ENCODE results near the gene SYT15B.
"Not testable (repeated sequence)": the region's sequence is repeated elsewhere in the genome, so short reads cannot be mapped to it uniquely, and the experiment has no call there.

SYT15B gene

DNA sequence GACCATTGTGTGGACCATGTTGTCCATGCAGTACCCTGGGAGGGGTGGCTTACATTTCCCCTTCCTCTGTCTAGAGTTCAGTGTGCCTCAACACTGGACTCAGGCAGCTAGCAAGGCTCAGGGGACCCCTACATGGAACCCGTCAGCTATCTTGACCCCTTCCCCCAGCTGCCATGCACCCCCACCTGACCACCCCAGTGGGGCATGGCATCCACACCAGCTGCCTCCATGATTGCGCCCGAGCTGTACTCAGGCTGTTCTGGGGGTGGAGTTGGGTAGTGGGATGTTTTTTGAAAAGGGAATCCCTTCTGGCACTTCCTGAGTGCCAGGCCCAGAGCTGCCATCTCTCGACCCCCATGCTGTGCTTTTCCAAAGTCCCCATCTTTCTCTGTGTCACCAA, 1.8 kb upstream of the SYT15B start:
- H3K36me3 ChIP-seq (ENCODE audit: low read length); H4K20me1 ChIP-seq (ENCODE audit: low read depth, low read length); H2AFZ ChIP-seq (ENCODE audit: low read depth, low read length, severe bottlenecking); H3K9ac ChIP-seq (ENCODE audit: low read length); H3K4me3 ChIP-seq (ENCODE audit: insufficient read depth, low read length, poor library complexity, severe bottlenecking); H3K79me2 ChIP-seq (ENCODE audit: insufficient read depth, low read length); H3K9me3 ChIP-seq (ENCODE audit: insufficient read depth, low read length); H3K4me2 ChIP-seq (ENCODE audit: low read depth, low read length, poor library complexity, severe bottlenecking); H3K27ac ChIP-seq (ENCODE audit: low read depth, low read length); H3K27me3 ChIP-seq (ENCODE audit: low read length); H3K9me2 ChIP-seq (replicated peaks; ENCODE audit: insufficient read depth, low read length); H3F3A ChIP-seq (ENCODE audit: insufficient read depth): not testable (repeated sequence)

DNA sequence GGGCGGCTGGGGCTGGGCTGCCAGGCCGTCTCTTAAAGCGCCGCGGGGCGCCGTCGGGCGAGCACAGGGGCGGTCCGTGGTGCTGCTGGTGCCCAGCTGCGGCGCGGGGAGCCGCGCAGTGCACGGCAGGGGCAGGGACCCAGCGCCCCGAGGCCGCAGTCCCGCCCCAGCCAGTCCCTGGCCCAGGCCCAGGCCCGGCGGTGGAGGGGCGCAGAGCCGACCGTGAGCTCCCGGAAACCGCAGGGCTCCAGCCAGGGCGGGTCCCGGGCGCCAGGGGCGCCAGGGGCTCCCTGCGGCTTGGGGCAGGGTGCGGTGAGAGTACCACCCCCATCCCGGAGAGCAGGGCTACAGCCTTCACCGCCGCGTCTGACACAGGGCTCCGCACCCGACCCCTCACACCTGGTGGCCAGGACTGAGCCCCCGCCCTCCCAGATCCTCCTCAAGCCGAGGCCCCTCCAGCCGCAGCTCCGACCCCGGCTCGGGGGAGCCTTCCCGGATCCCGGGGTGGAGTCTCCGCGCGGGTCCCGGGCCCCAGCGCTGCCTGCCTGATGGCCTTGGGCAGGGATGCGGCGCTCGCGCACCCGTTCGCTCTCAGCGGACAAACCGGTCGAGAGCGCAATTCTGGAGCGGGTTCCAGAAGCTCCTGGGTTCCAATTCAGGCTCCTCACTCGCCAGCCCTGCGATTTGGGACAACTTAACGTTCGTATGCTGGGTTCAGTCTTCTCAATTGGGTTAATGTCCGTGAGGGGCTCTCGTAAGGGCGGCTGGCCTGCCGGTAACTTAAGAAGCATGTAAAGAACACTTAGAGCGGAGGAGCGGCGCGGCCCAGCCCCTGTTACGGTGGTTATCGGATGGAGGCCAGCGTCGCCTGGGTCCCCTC, 478 bp downstream of the SYT15B start:
- H3K9ac ChIP-seq (ENCODE audit: low read length); H2AFZ ChIP-seq (ENCODE audit: low read depth, low read length, severe bottlenecking); H3K9me3 ChIP-seq (ENCODE audit: insufficient read depth, low read length); H3K36me3 ChIP-seq (ENCODE audit: low read length); H3K27me3 ChIP-seq (ENCODE audit: low read length); H3K4me2 ChIP-seq (ENCODE audit: low read depth, low read length, poor library complexity, severe bottlenecking); H3K27ac ChIP-seq (ENCODE audit: low read depth, low read length); H3K9me2 ChIP-seq (replicated peaks; ENCODE audit: insufficient read depth, low read length); H4K20me1 ChIP-seq (ENCODE audit: low read depth, low read length); H3F3A ChIP-seq (ENCODE audit: insufficient read depth); H3K79me2 ChIP-seq (ENCODE audit: insufficient read depth, low read length); H3K4me3 ChIP-seq (ENCODE audit: insufficient read depth, low read length, poor library complexity, severe bottlenecking): not testable (repeated sequence)

DNA sequence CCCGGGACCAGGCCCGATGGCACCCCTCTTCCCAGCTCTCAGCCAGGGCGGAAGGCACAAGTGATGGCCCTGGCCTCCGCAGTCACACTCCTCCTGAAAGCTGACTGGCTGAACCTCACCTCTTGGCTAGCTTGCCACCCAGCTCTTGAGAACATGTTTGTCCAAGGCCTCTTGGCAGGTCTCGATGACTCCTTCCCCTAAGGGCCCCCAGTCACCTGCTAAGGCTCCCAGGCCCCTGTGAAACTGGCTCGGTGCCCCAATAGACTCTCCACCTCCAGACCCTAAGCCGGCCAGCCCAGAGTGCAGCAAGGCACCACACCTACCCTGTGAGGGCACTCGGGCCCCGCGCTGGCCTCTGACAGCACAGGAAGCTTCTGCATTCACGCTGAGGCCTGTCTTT, 4.5 kb downstream of the SYT15B start:
- not testable (repeated sequence) for H3K79me2 ChIP-seq (ENCODE audit: insufficient read depth, low read length)

GRCh38 chr10:47756169-47756568, 7.2 kb downstream of the SYT15B start:
- H3K36me3 ChIP-seq (ENCODE audit: low read length); H3K9me2 ChIP-seq (replicated peaks; ENCODE audit: insufficient read depth, low read length); H3K27ac ChIP-seq (ENCODE audit: low read depth, low read length); H3K27me3 ChIP-seq (ENCODE audit: low read length); H3K9me3 ChIP-seq (ENCODE audit: insufficient read depth, low read length); H3F3A ChIP-seq (ENCODE audit: insufficient read depth); H2AFZ ChIP-seq (ENCODE audit: low read depth, low read length, severe bottlenecking); H3K79me2 ChIP-seq (ENCODE audit: insufficient read depth, low read length); H3K4me2 ChIP-seq (ENCODE audit: low read depth, low read length, poor library complexity, severe bottlenecking); H3K9ac ChIP-seq (ENCODE audit: low read length); H4K20me1 ChIP-seq (ENCODE audit: low read depth, low read length); H3K4me3 ChIP-seq (ENCODE audit: insufficient read depth, low read length, poor library complexity, severe bottlenecking): not testable (repeated sequence)

More for the DNA sequence above, 4.5 kb downstream of the SYT15B start:
- H3K9me3 ChIP-seq (ENCODE audit: insufficient read depth, low read length); H3K4me2 ChIP-seq (ENCODE audit: low read depth, low read length, poor library complexity, severe bottlenecking); H2AFZ ChIP-seq (ENCODE audit: low read depth, low read length, severe bottlenecking); H3K27ac ChIP-seq (ENCODE audit: low read depth, low read length); H3K9me2 ChIP-seq (replicated peaks; ENCODE audit: insufficient read depth, low read length); H4K20me1 ChIP-seq (ENCODE audit: low read depth, low read length); H3K27me3 ChIP-seq (ENCODE audit: low read length); H3K36me3 ChIP-seq (ENCODE audit: low read length); H3F3A ChIP-seq (ENCODE audit: insufficient read depth); H3K9ac ChIP-seq (ENCODE audit: low read length); H3K4me3 ChIP-seq (ENCODE audit: insufficient read depth, low read length, poor library complexity, severe bottlenecking): not testable (repeated sequence)

DNA sequence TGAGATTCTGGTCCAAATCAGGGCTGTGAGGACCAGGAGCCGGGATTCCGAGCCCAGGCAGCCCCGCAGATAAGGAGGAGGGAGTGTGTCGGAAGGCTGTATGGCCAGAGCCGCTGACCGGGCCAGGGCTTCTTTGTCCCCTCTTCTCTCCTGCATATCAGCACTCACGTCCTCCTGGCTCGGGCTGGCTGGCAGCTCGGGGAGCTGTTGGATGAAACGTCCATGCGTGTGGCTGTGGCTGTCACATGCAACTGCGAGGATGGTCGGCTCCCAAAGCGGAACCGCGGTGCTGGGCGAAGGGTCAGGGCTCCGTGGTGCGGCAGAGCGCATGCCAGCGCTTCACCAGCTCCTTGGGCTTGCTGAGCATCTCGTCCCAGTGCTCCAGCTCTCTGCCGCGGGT, 9.5 kb downstream of the SYT15B start:
- H3K79me2 ChIP-seq (ENCODE audit: insufficient read depth, low read length); H3K4me2 ChIP-seq (ENCODE audit: low read depth, low read length, poor library complexity, severe bottlenecking); H3K27ac ChIP-seq (ENCODE audit: low read depth, low read length); H2AFZ ChIP-seq (ENCODE audit: low read depth, low read length, severe bottlenecking); H3K9ac ChIP-seq (ENCODE audit: low read length); H3K27me3 ChIP-seq (ENCODE audit: low read length); H3K4me3 ChIP-seq (ENCODE audit: insufficient read depth, low read length, poor library complexity, severe bottlenecking); H4K20me1 ChIP-seq (ENCODE audit: low read depth, low read length); H3K36me3 ChIP-seq (ENCODE audit: low read length); H3F3A ChIP-seq (ENCODE audit: insufficient read depth); H3K9me2 ChIP-seq (replicated peaks; ENCODE audit: insufficient read depth, low read length); H3K9me3 ChIP-seq (ENCODE audit: insufficient read depth, low read length): not testable (repeated sequence)

- not testable (repeated sequence) for H4K20me1 ChIP-seq (ENCODE audit: low read depth, low read length); H2AFZ ChIP-seq (ENCODE audit: low read depth, low read length, severe bottlenecking); H3K36me3 ChIP-seq (ENCODE audit: low read length); H3F3A ChIP-seq (ENCODE audit: insufficient read depth); H3K79me2 ChIP-seq (ENCODE audit: insufficient read depth, low read length); H3K9me3 ChIP-seq (ENCODE audit: insufficient read depth, low read length); H3K4me2 ChIP-seq (ENCODE audit: low read depth, low read length, poor library complexity, severe bottlenecking); H3K27me3 ChIP-seq (ENCODE audit: low read length); H3K4me3 ChIP-seq (ENCODE audit: insufficient read depth, low read length, poor library complexity, severe bottlenecking); H3K27ac ChIP-seq (ENCODE audit: low read depth, low read length); H3K9ac ChIP-seq (ENCODE audit: low read length); H3K9me2 ChIP-seq (replicated peaks; ENCODE audit: insufficient read depth, low read length)
Measured at GRCh38 chr10:47753176-47753575, 10.2 kb downstream of the SYT15B start.

GRCh38 chr10:47751821-47752220, 11.6 kb downstream of the SYT15B start:
- H3K9me3 ChIP-seq (ENCODE audit: insufficient read depth, low read length); H3K9ac ChIP-seq (ENCODE audit: low read length); H3K9me2 ChIP-seq (replicated peaks; ENCODE audit: insufficient read depth, low read length); H3K79me2 ChIP-seq (ENCODE audit: insufficient read depth, low read length); H3F3A ChIP-seq (ENCODE audit: insufficient read depth); H2AFZ ChIP-seq (ENCODE audit: low read depth, low read length, severe bottlenecking); H3K27ac ChIP-seq (ENCODE audit: low read depth, low read length); H3K36me3 ChIP-seq (ENCODE audit: low read length); H4K20me1 ChIP-seq (ENCODE audit: low read depth, low read length); H3K4me3 ChIP-seq (ENCODE audit: insufficient read depth, low read length, poor library complexity, severe bottlenecking); H3K27me3 ChIP-seq (ENCODE audit: low read length); H3K4me2 ChIP-seq (ENCODE audit: low read depth, low read length, poor library complexity, severe bottlenecking): not testable (repeated sequence)

GRCh38 chr10:47750360-47750759, 13.0 kb downstream of the SYT15B start:
- not testable (repeated sequence) for H3K27me3 ChIP-seq (ENCODE audit: low read length); H3K9me3 ChIP-seq (ENCODE audit: insufficient read depth, low read length); H3K9me2 ChIP-seq (replicated peaks; ENCODE audit: insufficient read depth, low read length); H3F3A ChIP-seq (ENCODE audit: insufficient read depth); H3K36me3 ChIP-seq (ENCODE audit: low read length); H2AFZ ChIP-seq (ENCODE audit: low read depth, low read length, severe bottlenecking); H3K9ac ChIP-seq (ENCODE audit: low read length); H3K4me2 ChIP-seq (ENCODE audit: low read depth, low read length, poor library complexity, severe bottlenecking); H3K79me2 ChIP-seq (ENCODE audit: insufficient read depth, low read length); H4K20me1 ChIP-seq (ENCODE audit: low read depth, low read length); H3K27ac ChIP-seq (ENCODE audit: low read depth, low read length); H3K4me3 ChIP-seq (ENCODE audit: insufficient read depth, low read length, poor library complexity, severe bottlenecking)
